ENCODE measurements around the gene KRT73. TPM values are rescaled to one million over a fixed set of nuclear protein-coding genes. Genes with fewer than 3 reads are reported as not detected.
A peak's percentile ranks its signal among the peaks of the same experiment; 100 is the strongest.

KRT73 gene
- total and polyA plus RNA-seq, 2 of the 8 experiments (the other 6 are each of a cell fraction or from before 2014, with no cell fraction given) = not detected

GRCh38 chr12:52561880-52562449 lies 56.4 kb downstream of the KRT73 start:
- no peak overlapping the region for H2AK5ac ChIP-seq (ENCODE audit: low read depth, low read length)
- H3K23ac ChIP-seq (ENCODE audit: insufficient read length) = no peak overlapping the region
- no peak overlapping the region for H3K56ac ChIP-seq (replicated peaks; ENCODE audit: insufficient read length, low read depth, low read length)
- no peak overlapping the region for H3K4ac ChIP-seq (replicated peaks; ENCODE audit: insufficient read length, low read depth, low read length)
- no peak overlapping the region for H3K18ac ChIP-seq (ENCODE audit: extremely low read depth, low read length)
- H3K14ac ChIP-seq (ENCODE audit: insufficient read length) = no peak overlapping the region
- no peak overlapping the region for H2BK5ac ChIP-seq (ENCODE audit: low read depth, low read length)
- no peak overlapping the region for H4K5ac ChIP-seq (ENCODE audit: insufficient read length, low read depth, low read length)
- H3K27me3 ChIP-seq (replicated peaks in 1 of 4; ENCODE audit: control insufficient read depth in 3 of 4, extremely low read depth in 1 of 4, insufficient read depth in 3 of 4, low read length in 3 of 4) = no peaks in the 10 kb centered on the region
- H4K20me1 ChIP-seq (replicated peaks in 1 of 2; ENCODE audit: control insufficient read depth in 1 of 2, insufficient read depth in 2 of 2, low read length in 2 of 2) = no peaks in the 10 kb centered on the region
- H3K23me2 ChIP-seq (ENCODE audit: low read depth, low read length) = no peaks in the 10 kb centered on the region
- TF ChIP-seq JUN (IDR thresholded peaks at IDR 0.05; ENCODE audit: low read depth, low read length) (no peak), RAD21 (IDR thresholded peaks at IDR 0.05 in 1 of 2, conservative IDR thresholded peaks at IDR 0.05 in 1 of 2; ENCODE audit: low read depth in 2 of 2, low read length in 2 of 2) (peak; percentile 29 to 46; a peak in 3 of 4 replicates), CHD1 (IDR thresholded peaks at IDR 0.05; ENCODE audit: low read depth, low read length) (no peak), SRF (IDR thresholded peaks at IDR 0.05; ENCODE audit: low read depth, low read length) (no peak), POU5F1 (IDR thresholded peaks at IDR 0.05; ENCODE audit: low read depth, low read length) (no peak), SAP30 (IDR thresholded peaks at IDR 0.05; ENCODE audit: insufficient read depth, insufficient replicate concordance, low read length) (no peak), CTCF (IDR thresholded peaks at IDR 0.05; ENCODE audit: control extremely low read depth in 1 of 3, insufficient read depth in 1 of 3, low read depth in 1 of 3, low read length in 3 of 3) (peak; percentile 47 to 56 (median 56)), EZH2 (IDR thresholded peaks at IDR 0.05; ENCODE audit: low read depth, low read length, severe bottlenecking) (no peak), SIN3A (conservative IDR thresholded peaks at IDR 0.05 in 1 of 2, IDR thresholded peaks at IDR 0.05 in 1 of 2; ENCODE audit: low read depth in 1 of 2, low read length in 2 of 2) (no peak)
- H3K4me1 ChIP-seq (replicated peaks in 1 of 4; ENCODE audit: control insufficient read depth in 3 of 4, insufficient read depth in 4 of 4, low read length in 3 of 4) = no peaks in the 10 kb centered on the region
- ChIA-PET CTCF (ENCODE audit: partially characterized antibody) (interaction anchor here (0.6 to 8.3 kb wide), 23 partner anchors 11 to 417 kb away, joined by 3 to 47 read pairs (median 3); partner anchors contain the start of genes KRT5 and KRT74), POLR2A (ENCODE audit: partially characterized antibody) (no interaction called here)
- no peaks in the 10 kb centered on the region for H3K36me3 ChIP-seq (ENCODE audit: control insufficient read depth in 2 of 4, insufficient read depth in 4 of 4, low read length in 3 of 4)
- H3K79me2 ChIP-seq (ENCODE audit: control insufficient read depth in 1 of 2, insufficient read depth in 2 of 2, low read length in 2 of 2) = no peaks in the 10 kb centered on the region
- no peak overlapping the region for H3K4me3 ChIP-seq (ENCODE audit: extremely low read depth in 1 of 4, insufficient read depth in 2 of 4, low read depth in 3 of 4, low read length in 4 of 4)
- H4K8ac ChIP-seq (ENCODE audit: extremely low read depth, insufficient read depth, low read length) = no peak overlapping the region
- H3K9ac ChIP-seq (replicated peaks in 1 of 4; ENCODE audit: extremely low read depth in 1 of 4, low read depth in 3 of 4, low read length in 3 of 4) = no peak overlapping the region
- H3K27ac ChIP-seq (ENCODE audit: low read depth, low read length) = no peak overlapping the region
- no peak for FAIRE-seq
- no peak overlapping the region for H2BK15ac ChIP-seq (ENCODE audit: low read length)
- H2BK120ac ChIP-seq (replicated peaks; ENCODE audit: low read depth, low read length) = no peak overlapping the region
- no peak overlapping the region for H4K91ac ChIP-seq (replicated peaks; ENCODE audit: insufficient read length, low read length)
- H2AFZ ChIP-seq (ENCODE audit: low read length) = no peak overlapping the region
- no peak overlapping the region for H2BK20ac ChIP-seq (ENCODE audit: low read length)
- H2BK12ac ChIP-seq (ENCODE audit: low read depth, low read length) = no peak overlapping the region
- 89% methylated on average over 3 of the region's 3 CpGs; no CpG with 5 or more reads in 1 of the 2 experiments for WGBS, 2 experiments (ENCODE audit: extremely low coverage in 1 of 2, insufficient coverage in 1 of 2, insufficient read length in 1 of 2, insufficient replicate concordance in 2 of 2, low coverage in 1 of 2, low lambda C conversion rate in 2 of 2, missing lambda C conversion rate in 1 of 2)
- no peaks in the 10 kb centered on the region for H3K79me1 ChIP-seq (ENCODE audit: low read depth, low read length)
- DNase-seq (ENCODE audit: low read depth in 1 of 2, low spot score in 2 of 2) = no peak
- H3K4me2 ChIP-seq (ENCODE audit: insufficient read depth in 1 of 2, low read depth in 2 of 2, low read length in 2 of 2) = no peak overlapping the region
- no peaks in the 10 kb centered on the region for H3K9me3 ChIP-seq (ENCODE audit: insufficient read depth in 2 of 2, low read depth in 1 of 2, low read length in 1 of 2)

All from H1 (cell line).